GM20431 (cell line): ENCODE measurements around the gene CLIC1.

ENCODE experiments used
- in situ Hi-C: fragments of 300-500 bp; cut with MseI, MboI; formaldehyde crosslinking; loops from one replicate; pipeline ENCODE4 v1.15.0; 2020; ENCODE audit warnings: low sequenced_read_pairs; ENCODE audit not compliant: unreplicated experiment

Gene CLIC1

GRCh38 chr6:31736021-31736767 is at the start of gene CLIC1:
Gene CLIC1, minus strand, starts transcription at chr6:31736530. Its CDS starts 230 bp downstream, at chr6:31736300.
- in situ Hi-C loops = no loop called here

GRCh38 chr6:31785475-31785874 is 49.1 kb upstream of the CLIC1 start:
- in situ Hi-C loops = no loop called here

GRCh38 chr6:31784098-31784925 is 48.0 kb upstream of the CLIC1 start:
- in situ Hi-C loops = no loop called here

- in situ Hi-C loops = no loop called here
Measured at GRCh38 chr6:31782126-31782855, 46.0 kb upstream of the CLIC1 start.

GRCh38 chr6:31781244-31782125 is 45.2 kb upstream of the CLIC1 start:
- in situ Hi-C loops = no loop called here

GRCh38 chr6:31780507-31781243 is 44.3 kb upstream of the CLIC1 start:
- in situ Hi-C loops = no loop called here

- in situ Hi-C loops = no loop called here
Measured at GRCh38 chr6:31779908-31780307, 43.6 kb upstream of the CLIC1 start.

- in situ Hi-C loops = no loop called here
Measured at GRCh38 chr6:31778999-31779885, 42.9 kb upstream of the CLIC1 start.

GRCh38 chr6:31778193-31778592 is 41.9 kb upstream of the CLIC1 start:
- in situ Hi-C loops = no loop called here

GRCh38 chr6:31777667-31778050 is 41.3 kb upstream of the CLIC1 start:
- in situ Hi-C loops = no loop called here

GRCh38 chr6:31776989-31777666 is 40.8 kb upstream of the CLIC1 start, which contains the start of gene VWA7:
Gene VWA7, minus strand, starts transcription at chr6:31777328. Its CDS starts 549 bp downstream, at chr6:31776779.
- in situ Hi-C loops = no loop called here

GRCh38 chr6:31776485-31776988 is 40.2 kb upstream of the CLIC1 start:
- in situ Hi-C loops = no loop called here

GRCh38 chr6:31775633-31776484 is 39.5 kb upstream of the CLIC1 start:
- in situ Hi-C loops = no loop called here

- in situ Hi-C loops = no loop called here
Measured at GRCh38 chr6:31775184-31775583, 38.9 kb upstream of the CLIC1 start.

GRCh38 chr6:31771992-31772358 is 35.6 kb upstream of the CLIC1 start:
- in situ Hi-C loops = no loop called here

- in situ Hi-C loops = no loop called here
Measured at GRCh38 chr6:31770860-31771259, 34.5 kb upstream of the CLIC1 start.
